ENCODE data around the gene MYO5B.

Gene MYO5B

GRCh38 chr18:50187659-50188058, 7.3 kb downstream of the MYO5B start:
- DNase-seq = no peak

GRCh38 chr18:50186385-50186784, 8.6 kb downstream of the MYO5B start:
- DNase-seq = no peak

- DNase-seq = no peak
Measured at GRCh38 chr18:50183556-50183955, 11.4 kb downstream of the MYO5B start.

GRCh38 chr18:50182511-50182910, 12.4 kb downstream of the MYO5B start:
- DNase-seq = no peak

- DNase-seq = no peak
Measured at GRCh38 chr18:50181590-50181989, 13.4 kb downstream of the MYO5B start.

GRCh38 chr18:50179465-50179864, 15.5 kb downstream of the MYO5B start:
- DNase-seq = no peak

GRCh38 chr18:50177294-50177992, 17.5 kb downstream of the MYO5B start:
- DNase-seq = no peak

GRCh38 chr18:50172367-50172766, 22.6 kb downstream of the MYO5B start:
- no peak for DNase-seq

- DNase-seq = no peak
Measured at GRCh38 chr18:50171406-50171805, 23.5 kb downstream of the MYO5B start.

GRCh38 chr18:50170004-50170403, 24.9 kb downstream of the MYO5B start:
- no peak for DNase-seq

- DNase-seq = no peak
Measured at GRCh38 chr18:50169149-50169548, 25.8 kb downstream of the MYO5B start.

- DNase-seq = no peak
Measured at GRCh38 chr18:50167966-50168365, 27.0 kb downstream of the MYO5B start.

GRCh38 chr18:50166901-50167300, 28.0 kb downstream of the MYO5B start:
- DNase-seq = no peak

- peak; percentile 40 for DNase-seq
Measured at GRCh38 chr18:50163505-50163904, 31.4 kb downstream of the MYO5B start.

- no peak for DNase-seq
Measured at GRCh38 chr18:50162486-50163304, 32.3 kb downstream of the MYO5B start.

- no peak for DNase-seq
Measured at GRCh38 chr18:50161597-50162205, 33.2 kb downstream of the MYO5B start.

GRCh38 chr18:50159654-50160046, 35.3 kb downstream of the MYO5B start:
- no peak for DNase-seq

GRCh38 chr18:50158866-50159653, 35.9 kb downstream of the MYO5B start:
- DNase-seq = peak; percentile 95

GRCh38 chr18:50155406-50155805, 39.5 kb downstream of the MYO5B start:
- no peak for DNase-seq

GRCh38 chr18:50154420-50154819, 40.5 kb downstream of the MYO5B start:
- DNase-seq = no peak

GRCh38 chr18:50152900-50153299, 42.0 kb downstream of the MYO5B start:
- no peak for DNase-seq

- no peak for DNase-seq
Measured at GRCh38 chr18:50151926-50152325, 43.0 kb downstream of the MYO5B start.

GRCh38 chr18:50144540-50144939, 50.4 kb downstream of the MYO5B start:
- DNase-seq = no peak

Measured in NCI-H1105 treated with DMSO at 0.1 percent for 48 hours (cell line).